GM18870 (cell line): ENCODE results near the gene UBR4.

ENCODE experiments used
- ATAC-seq: cut with Tn5 transposase; IDR thresholded peaks from one replicate; pipeline ENCODE4 v1.9.1; 2021; ENCODE audit warnings: moderate library complexity; ENCODE audit not compliant: unreplicated experiment

Gene UBR4

DNA sequence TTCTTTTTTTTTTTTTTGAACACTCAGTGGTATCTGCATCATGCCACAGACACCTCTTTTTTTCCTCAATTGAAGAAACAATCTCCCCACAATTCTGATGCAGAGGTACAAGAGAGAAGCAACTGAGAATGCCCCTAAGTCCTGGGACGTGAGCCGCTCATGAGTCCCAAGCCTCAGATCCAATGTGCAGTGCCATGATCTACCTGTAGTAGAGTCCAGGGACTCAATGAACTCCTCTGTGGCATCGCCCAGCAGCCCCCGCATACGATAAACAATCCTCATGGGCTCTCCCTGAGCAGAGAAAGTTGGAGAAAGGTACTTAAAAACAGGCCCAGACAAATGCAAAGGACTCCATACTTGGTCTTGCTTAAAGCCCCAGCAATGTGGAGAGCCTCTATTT, 113.1 kb downstream of the UBR4 start:
- ATAC-seq: no peak

DNA sequence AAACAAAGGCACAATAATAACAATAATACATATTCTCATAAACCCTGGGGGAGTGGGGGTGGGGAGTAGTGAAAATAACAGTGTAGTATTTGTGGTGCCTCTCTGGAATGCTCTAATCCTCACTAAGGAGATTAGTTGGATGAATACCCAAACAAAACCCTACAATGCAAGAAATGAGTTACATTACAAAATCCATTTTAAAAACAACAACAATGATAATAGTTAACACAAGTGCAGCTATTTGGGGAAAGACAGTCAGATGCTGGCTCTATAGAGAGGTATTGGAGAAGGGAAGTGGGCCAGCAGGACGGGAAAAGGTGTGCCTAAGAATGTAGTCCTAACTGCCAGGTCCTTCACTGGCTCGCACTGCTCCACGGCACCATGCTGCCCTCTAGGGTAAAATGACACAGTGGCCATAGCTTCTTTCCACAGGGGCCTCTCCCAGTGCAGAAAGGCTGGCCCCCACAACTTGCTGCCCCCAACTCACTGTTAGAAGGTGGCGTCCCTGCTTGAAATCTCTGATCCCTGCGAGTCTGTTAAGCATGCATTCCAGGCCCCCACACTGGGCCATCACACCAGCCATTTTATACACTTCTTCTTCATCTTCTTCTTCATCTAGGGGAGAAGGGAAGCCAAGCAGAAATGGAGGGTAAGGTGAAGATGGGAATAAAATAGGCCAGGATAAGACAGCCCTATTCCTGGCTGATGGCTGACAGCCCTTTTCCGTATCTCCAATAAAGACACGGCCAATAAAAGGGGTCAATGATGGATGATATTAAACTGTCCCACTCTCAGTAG, 113.8 kb downstream of the UBR4 start:
- no peak for ATAC-seq

DNA sequence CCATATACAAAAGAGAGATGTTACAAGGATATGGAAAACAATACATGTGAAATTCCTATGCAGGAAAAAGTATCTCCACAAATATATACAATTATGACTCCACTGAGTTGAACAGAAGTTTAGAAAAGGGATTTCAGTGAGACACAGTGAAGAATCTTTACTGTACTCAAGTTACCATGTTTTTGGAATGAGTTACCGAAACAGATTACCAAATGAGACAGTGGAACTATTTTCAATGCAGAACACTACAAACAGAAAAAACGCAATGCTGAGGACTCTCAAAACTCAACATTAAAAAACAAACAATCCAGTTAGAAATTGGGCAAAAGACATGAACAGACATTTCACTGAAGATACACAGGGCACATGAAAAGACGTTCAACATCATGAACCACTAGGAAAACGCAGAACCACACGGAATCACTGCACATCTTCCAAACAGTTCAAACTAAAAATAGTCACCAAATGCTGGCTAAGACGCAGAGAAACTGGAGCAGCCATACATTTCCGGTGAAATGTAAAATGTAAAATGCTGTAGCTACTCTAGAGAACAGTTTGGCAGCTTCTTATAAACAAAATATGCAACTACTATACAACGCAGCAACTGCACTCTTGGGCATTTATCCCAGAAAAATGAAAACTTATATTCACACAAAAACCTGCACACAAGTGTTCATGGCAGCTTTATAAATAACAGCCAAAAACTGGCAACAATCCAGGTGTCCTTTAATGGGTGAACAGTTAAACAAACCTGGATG, 118.7 kb downstream of the UBR4 start:
- no peak for ATAC-seq

DNA sequence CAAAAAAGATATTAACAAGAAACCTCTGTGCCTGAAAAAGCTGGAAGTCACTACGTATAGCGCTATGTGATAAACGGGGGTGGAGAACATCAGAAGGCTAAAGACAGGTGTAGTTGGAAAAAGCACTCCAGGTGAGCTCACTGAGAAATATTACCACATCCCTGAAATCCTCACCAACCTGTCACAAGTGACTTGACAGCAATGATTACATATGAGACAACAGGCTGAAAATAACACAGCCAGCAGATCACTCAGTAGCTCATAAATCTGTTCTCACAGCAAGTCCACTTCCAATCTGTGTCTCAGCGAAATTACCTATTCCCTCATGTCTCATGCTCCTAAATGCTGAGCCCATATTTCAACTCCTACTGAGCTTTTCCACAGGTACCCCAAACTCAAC, 120.5 kb downstream of the UBR4 start:
- no peak for ATAC-seq

DNA sequence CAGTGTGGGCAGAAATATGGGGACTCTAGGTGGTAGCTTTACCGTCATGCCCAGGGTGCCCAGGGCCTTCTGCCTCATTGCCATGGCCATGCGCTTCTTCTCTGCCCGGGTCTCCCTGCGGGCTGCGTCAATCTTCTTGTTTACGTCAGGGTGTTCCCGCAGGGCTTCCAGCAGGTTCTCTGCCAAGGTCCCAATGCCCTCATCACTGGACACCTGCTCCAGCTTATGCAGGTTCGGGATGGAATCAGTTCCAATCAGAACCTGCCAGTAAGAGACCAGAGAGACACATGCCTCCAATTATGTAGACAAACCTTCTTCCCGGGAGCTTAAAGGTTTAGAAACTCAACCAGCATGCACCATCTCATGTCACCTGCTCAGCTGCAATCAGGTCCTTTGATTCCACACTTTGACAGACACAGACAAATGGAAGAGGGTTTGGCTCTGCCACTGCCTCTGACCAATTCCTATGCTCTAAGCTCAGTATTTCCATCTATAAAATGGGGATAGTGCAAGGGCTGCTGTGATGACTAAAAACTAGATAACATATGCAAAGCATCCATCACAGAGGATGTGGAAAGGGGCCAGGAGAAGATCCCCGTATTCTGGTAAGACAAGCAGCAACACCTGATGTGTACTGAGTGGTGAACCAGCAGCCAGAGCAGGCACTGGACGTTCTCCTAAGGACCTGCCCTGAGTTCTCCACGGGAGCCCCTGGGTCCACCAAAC, 121.2 kb downstream of the UBR4 start:
- no peak for ATAC-seq

DNA sequence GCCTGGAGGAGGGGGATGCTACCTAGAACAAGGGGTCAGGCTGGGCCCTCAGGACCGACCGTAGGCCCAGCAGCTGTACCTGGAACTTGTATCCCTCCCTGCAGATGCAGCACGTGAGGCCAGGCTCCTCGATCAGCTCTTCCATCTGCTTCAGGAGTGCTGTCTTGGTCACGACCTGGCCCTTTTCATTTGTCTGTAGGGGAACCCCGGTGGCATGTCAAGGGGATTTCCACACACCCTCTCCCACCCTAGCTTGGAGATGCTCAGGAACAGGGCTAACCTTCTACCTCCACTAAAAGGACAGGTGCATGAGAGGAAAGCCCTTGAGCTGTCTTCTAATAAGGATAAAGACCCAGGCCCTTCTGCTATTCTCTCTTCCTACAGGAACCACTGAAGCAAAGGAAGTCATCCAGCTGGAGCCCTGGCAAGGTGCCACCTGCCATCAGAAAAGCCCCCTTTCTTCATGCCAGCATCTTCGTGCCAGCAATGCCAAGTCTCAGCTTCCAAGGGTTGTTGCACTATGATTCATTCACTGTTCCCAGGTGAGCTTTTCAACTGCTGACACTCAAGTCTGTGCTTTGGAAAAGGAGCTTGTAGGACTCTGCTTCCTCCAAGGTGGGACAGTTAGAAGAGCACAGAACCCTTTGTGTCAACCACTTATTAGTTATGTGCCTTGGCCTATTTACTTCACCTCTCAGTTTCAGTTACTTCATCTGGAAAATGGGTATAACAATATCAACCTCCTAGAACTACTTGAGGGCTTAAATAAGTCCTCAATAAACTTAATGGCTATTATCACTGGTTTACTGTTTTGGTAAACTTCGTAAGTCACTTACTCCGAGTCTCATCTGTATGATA, 122.1 kb downstream of the UBR4 start:
- ATAC-seq: no peak

DNA sequence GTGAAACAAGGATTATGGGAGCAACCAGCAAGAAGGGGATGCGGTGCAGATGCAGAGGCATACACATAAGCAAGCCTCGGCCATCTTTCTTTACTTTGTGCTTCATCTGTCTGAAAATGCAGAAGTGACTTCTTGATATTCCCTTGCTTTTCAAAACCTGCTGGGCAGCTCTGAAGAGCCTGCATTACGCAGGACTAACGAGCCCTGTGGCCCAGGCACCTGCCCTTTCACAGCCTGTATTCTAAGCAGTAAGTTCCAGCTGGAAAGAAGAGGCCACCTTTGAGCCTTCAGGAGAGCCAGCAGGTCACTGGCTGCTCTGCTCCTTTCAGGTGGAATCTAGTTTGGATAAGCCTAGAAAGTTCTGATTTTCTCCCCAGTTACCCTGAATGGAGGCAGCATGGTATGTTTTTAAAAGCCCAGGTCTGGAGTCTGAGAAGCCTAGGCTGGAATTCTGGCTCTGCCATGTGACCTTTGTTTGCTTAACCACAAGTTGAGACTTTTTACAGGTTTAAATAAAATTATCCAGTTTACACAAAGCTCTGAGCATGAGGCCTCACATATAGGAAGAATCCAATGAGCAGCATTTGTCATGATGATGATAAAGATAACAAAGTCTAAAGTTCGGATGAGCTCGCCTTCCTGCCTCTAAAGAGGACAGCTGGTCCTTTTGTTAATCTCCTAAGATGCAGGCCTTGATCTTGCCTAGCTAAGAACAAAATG, 122.9 kb downstream of the UBR4 start:
- no peak for ATAC-seq

DNA sequence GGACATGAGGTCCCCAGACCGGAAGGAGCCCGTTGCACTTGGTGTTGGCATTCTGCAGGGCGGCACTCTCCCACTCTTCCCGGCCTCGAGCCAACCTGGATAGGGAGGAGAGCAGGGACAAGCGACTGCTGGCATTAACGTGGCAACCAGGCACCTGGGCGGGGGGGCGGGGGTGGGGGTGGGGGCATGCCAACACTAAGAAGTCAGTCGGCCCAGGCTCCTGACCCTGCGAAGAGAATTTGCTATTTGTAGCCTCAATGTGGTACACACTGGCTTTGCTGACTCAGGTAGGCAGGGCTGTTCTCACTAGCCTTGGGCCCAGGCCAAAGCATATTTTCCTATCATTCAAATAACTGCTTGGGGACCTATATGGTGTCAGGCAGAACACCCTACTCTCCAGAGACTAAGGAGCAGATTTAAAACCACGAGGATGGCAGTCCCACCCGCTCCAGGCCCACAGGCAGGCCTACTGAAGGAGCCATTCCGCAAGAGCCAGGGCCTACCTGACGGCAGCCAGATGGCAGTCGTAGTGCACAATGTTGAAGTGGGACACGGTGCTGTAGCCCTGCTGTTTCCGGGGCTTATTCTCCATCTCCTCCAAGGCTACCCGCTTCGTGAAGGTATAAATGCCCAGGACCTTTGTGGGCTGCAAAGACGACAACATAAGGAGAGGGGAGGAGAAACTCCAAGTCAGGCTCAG, 123.7 kb downstream of the UBR4 start:
- no peak for ATAC-seq

DNA sequence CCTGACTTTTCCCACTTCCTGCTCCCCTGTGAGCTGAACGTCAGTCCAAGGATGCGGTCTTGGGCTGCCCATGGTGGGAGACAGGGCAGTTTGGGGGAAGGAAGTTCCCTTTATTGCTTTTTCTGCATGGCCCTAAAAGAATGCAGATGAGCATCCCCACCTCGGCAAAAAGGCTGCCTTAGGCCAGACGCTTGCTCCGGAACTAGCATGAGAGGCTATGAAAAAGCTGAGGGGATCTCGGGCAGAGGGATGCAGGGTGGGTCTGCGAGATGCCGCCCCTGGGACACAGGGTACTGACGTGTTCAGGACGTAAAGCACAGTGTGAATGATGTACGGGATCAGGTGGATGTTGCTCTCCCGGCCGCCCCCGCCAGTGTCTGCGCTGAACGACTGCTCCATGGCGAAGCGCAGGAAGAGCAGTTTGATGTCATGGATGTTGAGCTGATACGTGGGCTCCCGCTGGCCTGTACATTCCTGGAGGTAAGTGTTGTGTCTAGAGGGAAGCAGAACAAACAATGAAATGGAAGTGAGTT, 125.8 kb downstream of the UBR4 start:
- ATAC-seq: no peak

DNA sequence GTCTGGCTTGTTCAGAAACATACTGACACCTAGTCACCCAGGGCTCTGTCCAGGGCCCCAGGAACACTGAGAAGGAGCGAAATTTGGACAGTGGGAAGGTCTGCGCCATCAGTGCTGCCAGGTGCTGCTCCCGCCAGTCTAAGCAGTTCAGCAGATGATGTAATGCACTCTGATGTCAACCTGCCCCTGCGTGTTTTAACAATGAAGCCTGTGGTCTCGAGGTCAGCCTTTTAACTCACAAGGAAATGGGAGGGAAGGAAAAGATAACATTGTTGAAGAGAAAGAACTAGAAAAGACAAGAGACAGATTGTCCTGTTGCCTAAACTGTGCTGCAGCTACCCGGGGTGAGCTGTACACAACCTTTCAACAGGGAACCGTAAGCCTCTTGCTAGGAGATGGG, 127.0 kb downstream of the UBR4 start:
- ATAC-seq: no peak

DNA sequence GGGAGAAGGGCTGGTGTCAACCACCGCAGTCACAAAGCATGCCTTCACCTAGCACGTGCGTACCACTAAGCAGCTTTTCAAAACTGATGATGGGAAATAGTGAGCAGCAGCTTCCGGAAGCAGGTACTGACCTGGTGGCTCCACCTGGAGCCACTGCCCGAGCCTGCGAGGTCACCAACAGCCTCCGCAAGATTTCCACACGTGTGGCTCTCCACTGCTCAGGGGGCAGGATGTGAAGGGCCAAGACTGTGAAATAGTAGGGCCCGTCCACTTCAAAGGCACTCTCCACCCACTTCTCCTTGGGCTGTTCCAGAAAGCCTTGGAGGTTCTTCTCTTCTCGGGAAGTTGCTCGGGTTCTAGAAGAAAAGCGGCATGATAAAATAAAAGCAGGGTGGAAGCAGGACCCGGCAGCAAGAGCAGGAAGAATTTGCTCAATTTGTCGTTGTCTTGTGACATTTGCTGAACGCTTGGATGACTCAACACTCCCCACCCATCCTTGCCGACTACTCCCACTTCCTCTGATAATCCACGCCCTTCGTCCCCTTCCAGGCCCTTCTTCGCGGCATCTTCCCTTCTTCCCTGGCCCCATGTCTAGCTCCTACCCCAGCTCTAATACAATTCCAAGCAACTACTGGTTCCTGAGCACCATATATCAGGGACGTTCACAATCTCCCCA, 128.7 kb downstream of the UBR4 start:
- ATAC-seq: no peak

DNA sequence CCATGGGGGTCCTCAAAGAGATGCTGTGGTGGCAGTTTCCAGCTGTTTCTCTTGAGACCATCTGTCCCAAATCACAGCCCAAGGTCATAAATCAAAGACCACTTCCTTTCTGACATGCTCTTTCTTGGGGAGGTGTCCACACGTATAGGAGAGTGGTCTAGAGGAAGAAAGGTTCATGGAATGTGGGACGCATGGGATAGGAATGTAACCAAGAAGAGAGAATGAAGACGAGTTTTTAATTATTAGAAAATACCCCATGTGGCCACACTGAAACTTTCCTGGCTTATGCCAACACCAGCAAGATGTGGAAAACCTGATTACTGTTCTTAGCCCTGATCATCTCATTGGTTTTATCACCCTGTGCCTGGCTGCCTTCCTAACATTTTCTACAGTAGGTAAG, 129.3 kb downstream of the UBR4 start:
- ATAC-seq: no peak

DNA sequence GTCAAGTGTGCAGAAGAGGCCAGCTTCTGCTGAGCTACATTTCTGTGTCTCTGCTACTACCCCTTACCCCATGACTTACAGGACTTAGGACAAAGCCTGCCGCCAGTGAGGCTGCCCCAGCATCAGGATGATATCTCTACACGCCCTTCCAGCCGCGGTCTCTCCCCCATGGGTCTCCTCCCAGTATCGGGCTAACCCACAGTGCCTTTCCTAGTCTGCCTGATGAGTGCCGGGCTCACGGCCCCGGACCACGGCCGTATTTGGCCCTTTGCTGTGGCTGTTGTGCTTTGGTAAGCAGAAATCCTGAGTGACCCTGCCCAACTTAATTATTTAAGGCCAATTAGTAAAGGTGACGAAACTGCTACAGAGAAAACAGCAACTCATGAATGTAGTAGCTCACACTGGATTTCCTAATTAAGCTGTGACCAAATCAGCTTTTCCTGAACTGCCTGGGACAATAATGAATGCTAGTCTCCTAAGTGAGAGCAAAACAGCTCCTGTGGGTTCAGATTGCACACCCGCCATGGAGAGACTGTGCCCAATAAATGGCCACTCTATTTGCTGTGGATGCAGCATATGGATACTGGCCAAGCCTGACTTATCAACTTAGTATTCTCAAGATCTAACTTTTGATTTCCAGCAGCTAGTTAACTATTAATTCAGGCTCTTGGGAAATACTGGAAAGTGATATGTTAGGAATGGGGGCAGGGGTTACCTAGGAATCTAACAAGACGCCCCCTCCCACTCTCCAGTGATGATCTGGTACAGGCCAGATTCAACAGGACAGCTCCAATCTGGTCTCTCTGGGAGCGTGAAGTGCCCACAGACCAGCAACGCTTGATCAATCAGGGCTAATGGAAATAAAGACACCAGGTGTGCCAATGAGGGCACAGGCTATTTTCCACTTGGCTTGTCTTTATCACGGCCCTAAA, 130.3 kb downstream of the UBR4 start:
- no peak for ATAC-seq

DNA sequence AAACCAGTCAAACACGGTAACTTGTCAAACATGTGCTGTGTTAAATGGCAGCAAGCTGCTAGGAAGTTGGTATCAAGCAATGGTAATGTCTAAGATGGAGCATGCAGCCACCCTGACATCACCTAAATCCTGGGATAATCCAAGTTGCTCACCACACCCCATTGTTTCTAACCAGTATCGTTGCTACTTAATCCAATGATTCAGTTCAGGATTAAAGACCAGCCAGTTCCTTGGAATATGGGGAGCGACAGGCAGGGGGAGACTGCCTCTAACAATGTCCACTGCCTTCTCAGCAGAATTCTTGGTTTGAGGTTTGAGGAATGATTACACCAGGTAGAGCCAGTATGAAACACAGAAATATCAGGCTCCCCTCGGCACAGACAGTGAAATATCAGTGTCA, 131.5 kb downstream of the UBR4 start:
- no peak for ATAC-seq

DNA sequence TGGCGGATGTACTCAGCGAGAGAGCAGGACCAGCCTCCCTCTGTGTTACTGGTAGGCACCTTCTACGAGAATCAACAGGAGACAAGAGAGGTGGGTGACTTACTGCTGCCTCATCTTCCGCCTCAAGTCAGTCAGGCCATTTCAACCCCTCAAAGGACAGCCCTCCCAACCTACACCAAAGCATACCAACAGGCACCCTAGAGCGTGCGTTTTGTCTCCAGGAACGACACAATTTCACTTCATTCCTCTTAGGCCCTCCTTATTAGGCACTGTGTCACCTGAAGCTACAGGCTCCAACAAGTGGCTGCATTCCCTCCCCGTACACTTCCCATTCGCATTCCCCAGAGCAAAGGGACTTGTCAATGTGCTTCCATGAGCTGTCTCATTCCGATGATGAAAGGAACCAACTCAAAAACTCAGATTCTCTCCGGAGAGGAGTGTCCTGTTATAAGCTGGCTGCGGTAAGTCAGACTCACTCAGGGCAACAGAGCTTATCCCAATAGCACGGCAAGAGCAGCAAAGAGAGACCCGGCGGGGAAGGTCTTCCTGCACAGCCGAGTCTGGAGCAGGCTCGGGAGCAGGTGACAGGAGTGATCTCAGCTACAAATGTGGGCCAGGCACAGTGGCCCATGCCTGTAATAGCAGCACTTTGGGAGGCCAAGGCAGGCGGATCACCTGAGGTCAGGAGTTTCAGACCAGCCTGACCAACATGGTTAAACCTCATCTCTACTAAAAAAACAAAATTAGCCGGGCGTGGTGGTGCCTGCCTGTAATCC, 133.0 kb downstream of the UBR4 start:
- no peak for ATAC-seq

DNA sequence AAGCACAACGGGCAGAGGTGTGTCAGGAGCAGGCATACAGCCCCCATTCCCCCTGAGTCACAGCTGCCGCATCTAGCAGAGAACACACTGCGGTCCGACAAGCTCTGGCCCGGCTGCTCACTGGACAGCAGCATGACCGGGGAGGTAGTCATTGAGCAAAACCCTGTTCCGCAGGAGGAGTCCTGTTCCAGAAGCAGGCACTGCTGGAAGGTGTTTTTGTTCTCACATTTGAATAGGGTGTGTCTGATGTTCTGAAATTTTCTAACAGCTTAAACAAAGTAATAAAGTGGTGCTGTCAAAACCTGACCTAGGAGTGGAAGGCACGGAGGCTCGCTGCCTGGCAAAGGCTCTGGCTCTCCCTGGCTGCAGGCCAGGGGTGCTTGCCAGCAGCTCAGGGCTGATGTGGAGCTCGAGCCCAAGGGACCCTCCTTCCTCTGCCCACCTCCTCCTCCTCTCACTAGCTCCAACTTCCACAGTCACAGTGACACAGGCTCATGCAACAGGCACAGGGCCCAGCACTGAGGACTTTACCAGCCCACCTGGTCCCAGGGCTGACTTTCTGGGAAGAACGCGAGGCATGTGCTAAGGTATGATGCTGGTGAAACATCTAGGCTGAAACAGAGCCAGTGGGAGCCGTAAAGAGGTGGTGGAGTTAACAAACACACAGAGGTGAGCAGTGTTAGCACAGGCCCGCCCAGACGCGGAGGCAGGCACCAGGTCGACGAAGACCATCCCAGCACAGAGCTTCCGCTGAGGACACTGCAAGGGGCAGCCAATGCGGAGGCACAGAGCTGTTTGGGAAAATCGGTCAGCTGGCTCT, 135.0 kb downstream of the UBR4 start:
- no peak for ATAC-seq
